BJ (cell line): Measurements from ENCODE around the gene THAP10. TPM values are rescaled to one million over a fixed set of nuclear protein-coding genes. Genes with fewer than 3 reads are reported as not detected.

Source experiments
- CTCF ChIA-PET: fragments of 350-600 bp; formaldehyde crosslinking; extraction: SDS; loops from one replicate; lab custom pipeline; 2021; ENCODE audit warnings: antibody characterized with exemption, inconsistent platforms; lab: Yijun Ruan, JAX
- POLR2A ChIA-PET: fragments of 300-600 bp; sonication (Branson Sonifier 250); formaldehyde crosslinking; extraction: SDS; loops from one replicate; lab custom pipeline; 2021; ENCODE audit warnings: antibody characterized with exemption; lab: Charles Lee
- DNase-seq: peaks from one replicate; pipeline ENCODE4 v3.0.0-alpha.2; 2011; ENCODE audit warnings: low read depth
- H3K27me3 ChIP-seq: 2 replicates; pipeline ENCODE4 v1.6.0; 2011; ENCODE audit warnings: low read length; ENCODE audit not compliant: control insufficient read depth, insufficient read depth
- H3K36me3 ChIP-seq: 2 replicates; pipeline ENCODE4 v1.5.1; 2011; ENCODE audit warnings: low read length; ENCODE audit not compliant: control insufficient read depth, insufficient read depth
- H3K4me3 ChIP-seq: 2 replicates; pipeline ENCODE4 v1.5.1; 2011; ENCODE audit warnings: low read depth, mild to moderate bottlenecking, control low read depth, low read length
- CTCF ChIP-seq: IDR thresholded peaks from 2 replicates; pipeline ENCODE4 v1.5.1; 2011; ENCODE audit warnings: low read depth, mild to moderate bottlenecking, control low read depth, inconsistent platforms, low read length, moderate library complexity; ENCODE audit not compliant: insufficient read depth
- polyA plus RNA-seq: library from polyadenylated mRNA; depleted of rRNA; stranded (reverse); fragments of >200 nt; gene quantifications from 2 replicates; pipeline ENCODE4 v1.2.3, GENCODE V29; 2011; rRNA removed

Gene THAP10
- polyA plus RNA-seq, 1 experiment = 2.8 TPM

- POLR2A ChIA-PET = no interaction called here
- CTCF ChIA-PET = interaction anchor here (1.3 to 2.6 kb wide), 3 partner anchors 9 to 40 kb away, joined by 3 to 13 read pairs (median 3); no protein-coding TSS in a partner anchor
- no peak for TF ChIP-seq CTCF
- H3K4me3 ChIP-seq = no peak overlapping the region
- no peaks in the 10 kb centered on the region for H3K27me3 ChIP-seq
- DNase-seq = no peak
- peaks cover 28% of the 10 kb centered on the region for H3K36me3 ChIP-seq
Observed at GRCh38 chr15:70833861-70834765, 58.1 kb downstream of the THAP10 start.

- no peak overlapping the region for H3K4me3 ChIP-seq
- no peak for DNase-seq
- H3K27me3 ChIP-seq = no peaks in the 10 kb centered on the region
- CTCF ChIA-PET = interaction anchor here (1.0 to 2.6 kb wide), 4 partner anchors 9 to 41 kb away, joined by 3 to 13 read pairs (median 4); no protein-coding TSS in a partner anchor
- POLR2A ChIA-PET = interaction anchor here (0.5 kb wide), 1 partner anchor 1397 kb away, joined by 3 read pairs; no protein-coding TSS in a partner anchor
- no peak for TF ChIP-seq CTCF
- H3K36me3 ChIP-seq = peaks cover 28% of the 10 kb centered on the region
Observed at GRCh38 chr15:70833422-70833821, 58.8 kb downstream of the THAP10 start.

- H3K4me3 ChIP-seq = no peak overlapping the region
- peaks cover 28% of the 10 kb centered on the region for H3K36me3 ChIP-seq
- ChIA-PET POLR2A (no interaction called here), CTCF (interaction anchor here (1.0 to 2.6 kb wide), 3 partner anchors 7 to 42 kb away, joined by 3 to 13 read pairs (median 5); no protein-coding TSS in a partner anchor)
- TF ChIP-seq CTCF = no peak
- H3K27me3 ChIP-seq = no peaks in the 10 kb centered on the region
- DNase-seq = no peak
Observed at GRCh38 chr15:70832176-70832575, 60.1 kb downstream of the THAP10 start.

Other genes starting within 250 kb of the THAP10 start
- 143 and 162 TPM in 2 replicates for gene UACA, start 128.9 kb downstream of the THAP10 start, polyA plus RNA-seq
- 108 and 135 TPM in 2 replicates for gene LARP6, start 38.3 kb downstream of the THAP10 start, polyA plus RNA-seq
- gene LRRC49, start 393 bp upstream of the THAP10 start, polyA plus RNA-seq = 6.2 and 8.6 TPM in 2 replicates
- gene THSD4, start 223.0 kb upstream of the THAP10 start, polyA plus RNA-seq = 13.4 and 18.8 TPM in 2 replicates